Activated T-cell treated with anti-CD3 and anti-CD28 coated beads, Interleukin-2, amount 50 U/mL, for 4 hours (primary cell): Measurements from ENCODE around the gene TLCD2. TPM values are rescaled to one million over a fixed set of nuclear protein-coding genes. Genes with fewer than 3 reads are reported as not detected.
A peak's percentile ranks its signal among the peaks of the same experiment; 100 is the strongest.
"Not testable (repeated sequence)": the region's sequence is repeated elsewhere in the genome, so short reads cannot be mapped to it uniquely, and the experiment has no call there.

Experiments used
- ATAC-seq, 2 donors: fragments of 200-7000 bp; cut with Tn5 transposase; one replicate each; pipeline ENCODE4 v1.10.0; 2021
- DNase-seq: peaks from one replicate; pipeline ENCODE4 v3.0.0-alpha.2; 2020
- H3K27me3 Mint-ChIP-seq: one replicate; pipeline ENCODE4 v1.8.0; 2021; ENCODE audit warnings: low read depth, mixed read lengths
- H3K36me3 Mint-ChIP-seq: one replicate; pipeline ENCODE4 v1.8.0; 2022; ENCODE audit warnings: mixed read lengths; ENCODE audit not compliant: insufficient read depth
- H3K4me1 Mint-ChIP-seq: one replicate; pipeline ENCODE4 v1.8.0; 2021; ENCODE audit warnings: low read depth, mixed read lengths
- H3K4me3 Mint-ChIP-seq: one replicate; pipeline ENCODE4 v1.8.0; 2021; ENCODE audit warnings: mild to moderate bottlenecking, moderate library complexity, mixed read lengths
- H3K9me3 Mint-ChIP-seq: one replicate; pipeline ENCODE4 v1.8.0; 2021; ENCODE audit warnings: mixed read lengths
- total RNA-seq, 3 donors: library from RNA; stranded (reverse); gene quantifications; one replicate each; pipeline ENCODE4 v1.2.1, GENCODE V29; 2021

TLCD2 gene
- total RNA-seq, 3 donors from 2014 or later: 0.08 to 0.19 (median 0.13) TPM

- DNase-seq (no peak), ATAC-seq (no peak)
- peak overlapping the region; percentile 93 for H3K4me3 Mint-ChIP-seq
- H3K27me3 Mint-ChIP-seq: no peaks in the 10 kb centered on the region
- H3K9me3 Mint-ChIP-seq: no peaks in the 10 kb centered on the region
- H3K36me3 Mint-ChIP-seq: peaks cover 5% of the 10 kb centered on the region
- peaks cover 29% of the 10 kb centered on the region for H3K4me1 Mint-ChIP-seq
Observed at GRCh38 chr17:1715803-1716075, 5.6 kb upstream of the TLCD2 start.

GRCh38 chr17:1714980-1715802, 5.0 kb upstream of the TLCD2 start:
- Mint-ChIP-seq H3K27me3 (no peaks in the 10 kb centered on the region), H3K9me3 (no peaks in the 10 kb centered on the region), H3K4me3 (peak overlapping the region; percentile 76), H3K4me1 (peaks cover 31% of the 10 kb centered on the region), H3K36me3 (peaks cover 5% of the 10 kb centered on the region)
- ATAC-seq (no peak), DNase-seq (peak; percentile 49)

- Mint-ChIP-seq H3K4me1 (peaks cover 31% of the 10 kb centered on the region), H3K27me3 (no peaks in the 10 kb centered on the region), H3K36me3 (peaks cover 5% of the 10 kb centered on the region), H3K9me3 (no peaks in the 10 kb centered on the region), H3K4me3 (peak overlapping the region; percentile 76)
- ATAC-seq (no peak), DNase-seq (no peak)
Observed at GRCh38 chr17:1714427-1714979, 4.3 kb upstream of the TLCD2 start.

GRCh38 chr17:1713878-1714426, 3.8 kb upstream of the TLCD2 start:
- peaks cover 2% of the 10 kb centered on the region for H3K27me3 Mint-ChIP-seq
- H3K4me1 Mint-ChIP-seq: peaks cover 32% of the 10 kb centered on the region
- H3K4me3 Mint-ChIP-seq: peak overlapping the region; percentile 73
- no peaks in the 10 kb centered on the region for H3K9me3 Mint-ChIP-seq
- DNase-seq (no peak), ATAC-seq (no peak)
- peaks cover 5% of the 10 kb centered on the region for H3K36me3 Mint-ChIP-seq

- ATAC-seq: no peak
- Mint-ChIP-seq H3K4me3 (peak overlapping the region; percentile 26), H3K9me3 (no peaks in the 10 kb centered on the region), H3K36me3 (peaks cover 5% of the 10 kb centered on the region), H3K27me3 (peaks cover 5% of the 10 kb centered on the region), H3K4me1 (peaks cover 32% of the 10 kb centered on the region)
- DNase-seq: no peak
Observed at GRCh38 chr17:1713160-1713877, 3.1 kb upstream of the TLCD2 start.

GRCh38 chr17:1712271-1712670, 2.1 kb upstream of the TLCD2 start:
- ATAC-seq (no peak), DNase-seq (no peak)
- Mint-ChIP-seq H3K27me3 (peaks cover 12% of the 10 kb centered on the region), H3K9me3 (no peaks in the 10 kb centered on the region), H3K4me1 (peaks cover 28% of the 10 kb centered on the region), H3K4me3 (no peak overlapping the region), H3K36me3 (peaks cover 5% of the 10 kb centered on the region)

- H3K36me3 Mint-ChIP-seq: peaks cover 5% of the 10 kb centered on the region
- DNase-seq: no peak
- H3K4me1 Mint-ChIP-seq: peaks cover 27% of the 10 kb centered on the region
- no peak for ATAC-seq
- peaks cover 14% of the 10 kb centered on the region for H3K27me3 Mint-ChIP-seq
- H3K9me3 Mint-ChIP-seq: no peaks in the 10 kb centered on the region
- no peak overlapping the region for H3K4me3 Mint-ChIP-seq
Observed at GRCh38 chr17:1711804-1712203, 1.6 kb upstream of the TLCD2 start.

GRCh38 chr17:1710807-1711553, 803 bp upstream of the TLCD2 start:
- H3K4me1 Mint-ChIP-seq: peaks cover 27% of the 10 kb centered on the region
- no peak for DNase-seq
- H3K9me3 Mint-ChIP-seq: no peaks in the 10 kb centered on the region
- peaks cover 17% of the 10 kb centered on the region for H3K27me3 Mint-ChIP-seq
- ATAC-seq: no peak
- peaks cover 5% of the 10 kb centered on the region for H3K36me3 Mint-ChIP-seq
- H3K4me3 Mint-ChIP-seq: peak overlapping the region; percentile 62

- Mint-ChIP-seq H3K36me3 (peaks cover 5% of the 10 kb centered on the region), H3K4me1 (peaks cover 24% of the 10 kb centered on the region), H3K27me3 (peaks cover 25% of the 10 kb centered on the region), H3K4me3 (peak overlapping the region; percentile 38), H3K9me3 (no peaks in the 10 kb centered on the region)
- DNase-seq (no peak), ATAC-seq (peak in 1 of 2 donors; percentile 14)
Observed at GRCh38 chr17:1709403-1709951, 700 bp downstream of the TLCD2 start.

GRCh38 chr17:1708791-1709346, 1.3 kb downstream of the TLCD2 start:
- Mint-ChIP-seq H3K4me3 (peak overlapping the region; percentile 35), H3K4me1 (peaks cover 22% of the 10 kb centered on the region)

GRCh38 chr17:1707107-1707506, 3.1 kb downstream of the TLCD2 start:
- H3K4me3 Mint-ChIP-seq: no peak overlapping the region
- H3K36me3 Mint-ChIP-seq: peaks cover 2% of the 10 kb centered on the region
- H3K27me3 Mint-ChIP-seq: peaks cover 25% of the 10 kb centered on the region
- no peak for ATAC-seq
- DNase-seq: no peak
- no peaks in the 10 kb centered on the region for H3K9me3 Mint-ChIP-seq
- peaks cover 22% of the 10 kb centered on the region for H3K4me1 Mint-ChIP-seq

More at GRCh38 chr17:1708791-1709346, 1.3 kb downstream of the TLCD2 start:
- ATAC-seq, DNase-seq, H3K36me3 Mint-ChIP-seq, H3K9me3 Mint-ChIP-seq: not testable (repeated sequence)
- H3K27me3 Mint-ChIP-seq: peaks cover 25% of the 10 kb centered on the region

GRCh38 chr17:1705004-1705403, 5.2 kb downstream of the TLCD2 start:
- Mint-ChIP-seq H3K9me3 (no peaks in the 10 kb centered on the region), H3K27me3 (peaks cover 25% of the 10 kb centered on the region), H3K4me3 (no peak overlapping the region)

GRCh38 chr17:1703063-1703462, 7.1 kb downstream of the TLCD2 start:
- no peaks in the 10 kb centered on the region for H3K36me3 Mint-ChIP-seq

More at GRCh38 chr17:1705004-1705403, 5.2 kb downstream of the TLCD2 start:
- Mint-ChIP-seq H3K4me1 (peaks cover 10% of the 10 kb centered on the region), H3K36me3 (no peaks in the 10 kb centered on the region)
- ATAC-seq (no peak), DNase-seq (no peak)

More at GRCh38 chr17:1703063-1703462, 7.1 kb downstream of the TLCD2 start:
- no peak overlapping the region for H3K4me3 Mint-ChIP-seq
- DNase-seq (no peak), ATAC-seq (no peak)
- no peaks in the 10 kb centered on the region for H3K9me3 Mint-ChIP-seq
- peaks cover 19% of the 10 kb centered on the region for H3K27me3 Mint-ChIP-seq
- H3K4me1 Mint-ChIP-seq: peaks cover 8% of the 10 kb centered on the region
